Upper lobe of left lung (tissue), 6 donors: Measurements from ENCODE around the gene GCSH. TPM values are rescaled to one million over a fixed set of nuclear protein-coding genes. Genes with fewer than 3 reads are reported as not detected.

Experiments
- ATAC-seq, 2 donors: fragments of 200-7000 bp; cut with Tn5 transposase; one replicate each; pipeline ENCODE4 v1.9.1; 2022; ENCODE audit warnings: mild to moderate bottlenecking in 2 of 2, moderate library complexity in 2 of 2; ENCODE audit not compliant: low FRiP score in 2 of 2
- DNase-seq, 2 donors: peaks; one replicate each; pipeline ENCODE4 v3.0.0-alpha.2; 2019 to 2020
- H3K27ac ChIP-seq, 4 donors: fragments of 200-600 bp; sonication (generic); one replicate each; pipeline ENCODE4 v1.5.1; 2016 to 2019
- H3K27me3 ChIP-seq, 4 donors: fragments of 200-600 bp; sonication (generic); one replicate each; pipeline ENCODE4 v1.5.1; 2017 to 2019
- H3K36me3 ChIP-seq, 4 donors: fragments of 200-600 bp; sonication (generic); one replicate each; pipeline ENCODE4 v1.5.1; 2016 to 2019
- H3K4me1 ChIP-seq, 4 donors: fragments of 200-600 bp; sonication (generic); one replicate each; pipeline ENCODE4 v1.5.1; 2018 to 2019
- H3K4me3 ChIP-seq, 4 donors: fragments of 200-600 bp; sonication (generic); one replicate each; pipeline ENCODE4 v1.5.1; 2017 to 2019; ENCODE audit warnings: mild to moderate bottlenecking in 2 of 4, moderate library complexity in 1 of 4
- H3K9me3 ChIP-seq, 4 donors: fragments of 200-600 bp; sonication (generic); one replicate each; pipeline ENCODE4 v1.5.1; 2018 to 2019
- CTCF ChIP-seq, 6 experiments: fragments of 450-650 bp in 4 of 6; fragments of 200-600 bp in 2 of 6; sonication (generic) in 2 of 6; IDR thresholded peaks; one replicate each; pipeline ENCODE4 v1.5.1; 2016 to 2019; ENCODE audit warnings: antibody characterized with exemption in 6 of 6
- EP300 ChIP-seq, 4 donors: sonication (generic); formaldehyde crosslinking; IDR thresholded peaks; one replicate each; pipeline ENCODE4 v1.5.1; 2017; ENCODE audit warnings: antibody characterized with exemption in 4 of 4, control low read depth in 2 of 4
- POLR2A ChIP-seq, 4 donors: fragments of 450-650 bp; IDR thresholded peaks; one replicate each; pipeline ENCODE4 v1.5.1; 2016 to 2017; ENCODE audit warnings: antibody characterized with exemption in 4 of 4, mild to moderate bottlenecking in 2 of 4
- POLR2AphosphoS5 ChIP-seq, 2 donors: sonication (generic); formaldehyde crosslinking; IDR thresholded peaks; one replicate each; pipeline ENCODE4 v1.5.1; 2017; ENCODE audit warnings: antibody characterized with exemption in 2 of 2
- WGBS, 2 donors: methylation state at CpG; one replicate each; pipeline ENCODE4 v1.1.5; 2017 to 2018; 5-methylcytosine and 5-hydroxymethylcytosine counted together
- total RNA-seq, 6 donors: library from RNA; depleted of rRNA in 4 of 6; stranded (reverse); fragments of >200 nt in 4 of 6; gene quantifications; one replicate each; pipeline versions ENCODE4 v1.1.0 to v1.2.1, GENCODE V29; 2016 to 2021
- donor health status: DM: no; HTN: no; CAD: no; lungs with moderate emphysema.
- donor health status: DM: no; HTN: yes; CAD: no; lungs with severe emphysema.

GCSH gene
- total RNA-seq, 6 donors from 2014 or later = 6.2 to 16.9 (median 11.9) TPM

DNA sequence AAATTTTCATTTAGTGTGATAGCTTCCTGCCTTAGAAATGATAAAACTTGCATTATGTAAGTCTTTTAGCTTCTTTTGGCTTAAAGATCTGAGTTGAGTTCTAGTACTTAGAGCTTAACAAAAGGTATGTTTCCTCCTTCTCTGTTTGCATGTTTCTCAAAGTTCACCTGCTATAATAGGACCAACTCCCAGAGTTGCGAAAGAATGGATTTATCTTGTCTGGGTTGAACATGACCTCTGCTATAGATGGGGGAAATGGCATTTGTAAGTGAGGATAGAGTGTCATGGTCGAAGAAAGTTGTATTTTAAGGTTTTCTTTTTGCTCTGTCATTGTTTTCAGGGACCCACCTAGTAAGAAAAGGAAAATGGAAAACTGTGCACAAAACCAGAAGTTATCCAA lies 53.4 kb downstream of the GCSH start:
- peaks cover 14 to 49% (median 33%) of the 10 kb centered on the region in 4 donors for H3K36me3 ChIP-seq
- H3K4me1 ChIP-seq = peaks cover 0 to 7% (median 7%) of the 10 kb centered on the region in 4 donors
- DNase-seq (no peak), ATAC-seq (no peak)
- H3K4me3 ChIP-seq = no peak overlapping the region
- no peak for TF ChIP-seq POLR2AphosphoS5 (IDR thresholded peaks at IDR 0.05)
- TF ChIP-seq CTCF (IDR thresholded peaks at IDR 0.05) = no peak
- TF ChIP-seq EP300 (IDR thresholded peaks at IDR 0.05) = no peak
- TF ChIP-seq POLR2A (IDR thresholded peaks at IDR 0.05) = no peak
- no peaks in the 10 kb centered on the region for H3K27me3 ChIP-seq
- H3K9me3 ChIP-seq = no peaks in the 10 kb centered on the region
- WGBS, 2 donors = 88 to 96% methylated on average over 2 of the region's 2 CpGs
- no peak overlapping the region for H3K27ac ChIP-seq

DNA sequence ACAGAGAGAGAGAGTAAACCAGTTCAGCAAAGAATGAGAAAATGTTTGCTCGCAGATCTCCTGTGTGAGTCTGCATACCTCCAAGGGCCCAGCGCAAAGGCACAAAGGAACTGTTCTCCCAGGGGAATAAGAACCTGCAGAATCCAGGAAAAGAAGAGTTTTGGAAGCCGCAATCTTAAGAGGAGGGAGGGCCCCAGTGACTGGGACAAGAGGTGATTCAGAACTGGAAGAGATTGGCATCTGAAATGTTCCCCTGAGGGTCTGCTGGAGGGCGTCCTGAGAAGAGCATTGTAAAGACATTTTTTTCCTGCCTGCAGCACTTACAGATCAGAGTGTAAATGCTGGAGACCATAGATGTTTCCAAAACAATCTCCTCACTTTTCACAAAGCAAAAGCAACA lies 54.5 kb downstream of the GCSH start:
- ATAC-seq (no peak), DNase-seq (no peak)
- Histone ChIP-seq H3K4me3 (no peak overlapping the region), H3K27me3 (no peaks in the 10 kb centered on the region), H3K4me1 (peaks cover 9 to 18% (median 17%) of the 10 kb centered on the region in 4 donors), H3K36me3 (peaks cover 14 to 49% (median 33%) of the 10 kb centered on the region in 4 donors), H3K27ac (no peak overlapping the region), H3K9me3 (no peaks in the 10 kb centered on the region)
- WGBS, 2 donors = 78 to 89% methylated on average over 4 of the region's 4 CpGs
- no peak for TF ChIP-seq POLR2AphosphoS5 (IDR thresholded peaks at IDR 0.05)
- no peak for TF ChIP-seq CTCF (IDR thresholded peaks at IDR 0.05)
- no peak for TF ChIP-seq EP300 (IDR thresholded peaks at IDR 0.05)

DNA sequence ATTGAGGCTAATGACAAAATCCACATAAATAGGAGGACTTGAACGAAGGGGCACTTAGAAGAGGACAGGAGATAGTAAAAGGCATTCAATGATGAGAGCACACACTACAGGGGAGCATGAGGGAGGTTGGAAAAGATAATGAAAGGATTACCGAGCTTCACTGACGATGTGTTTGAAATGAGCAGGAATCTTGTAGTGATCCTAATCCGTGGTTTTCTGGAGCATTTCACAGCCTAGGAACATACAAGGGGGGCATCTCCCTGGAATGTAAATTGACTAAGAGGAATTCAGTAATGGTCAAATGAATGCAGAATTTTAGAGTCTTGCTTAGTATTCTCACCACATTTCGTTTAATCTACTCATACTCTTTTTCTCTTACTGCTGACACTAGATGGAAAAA lies 55.4 kb downstream of the GCSH start:
- TF ChIP-seq POLR2AphosphoS5 (IDR thresholded peaks at IDR 0.05) (no peak), EP300 (IDR thresholded peaks at IDR 0.05) (no peak), POLR2A (IDR thresholded peaks at IDR 0.05) (no peak), CTCF (IDR thresholded peaks at IDR 0.05) (no peak)
- ATAC-seq (no peak), DNase-seq (no peak)
- Histone ChIP-seq H3K27me3 (no peaks in the 10 kb centered on the region), H3K4me1 (peaks cover 12 to 22% (median 19%) of the 10 kb centered on the region in 4 donors), H3K36me3 (peaks cover 14 to 49% (median 33%) of the 10 kb centered on the region in 4 donors), H3K27ac (no peak overlapping the region), H3K4me3 (no peak overlapping the region), H3K9me3 (no peaks in the 10 kb centered on the region)
- 88 to 90% methylated on average over 5 of the region's 5 CpGs for WGBS, 2 donors

GRCh38 chr16:81040131-81040530 lies 56.1 kb downstream of the GCSH start:
- Histone ChIP-seq H3K4me3 (no peak overlapping the region), H3K27ac (no peak overlapping the region), H3K27me3 (no peaks in the 10 kb centered on the region), H3K4me1 (peaks cover 16 to 26% (median 21%) of the 10 kb centered on the region in 4 donors), H3K9me3 (no peaks in the 10 kb centered on the region), H3K36me3 (peaks cover 8 to 42% (median 31%) of the 10 kb centered on the region in 4 donors)
- 91 to 94% methylated on average over 2 of the region's 2 CpGs for WGBS, 2 donors
- TF ChIP-seq EP300 (IDR thresholded peaks at IDR 0.05) (no peak), POLR2A (IDR thresholded peaks at IDR 0.05) (no peak), POLR2AphosphoS5 (IDR thresholded peaks at IDR 0.05) (no peak), CTCF (IDR thresholded peaks at IDR 0.05) (no peak)
- ATAC-seq = no peak
- DNase-seq = no peak

GRCh38 chr16:81036751-81037350 lies 59.3 kb downstream of the GCSH start:
- Histone ChIP-seq H3K4me1 (peaks cover 17 to 27% (median 21%) of the 10 kb centered on the region in 4 donors), H3K27ac (peak overlapping the region in 3 of 4 donors; percentile 63 to 84 (median 80)), H3K9me3 (no peaks in the 10 kb centered on the region), H3K27me3 (no peaks in the 10 kb centered on the region), H3K4me3 (peak overlapping the region; percentile 65 to 91 (median 80)), H3K36me3 (peaks cover 0 to 9% (median 6%) of the 10 kb centered on the region in 4 donors)
- DNase-seq (no peak), ATAC-seq (no peak)
- TF ChIP-seq CTCF (IDR thresholded peaks at IDR 0.05) = no peak
- no peak for TF ChIP-seq POLR2A (IDR thresholded peaks at IDR 0.05)
- no peak for TF ChIP-seq EP300 (IDR thresholded peaks at IDR 0.05)
- TF ChIP-seq POLR2AphosphoS5 (IDR thresholded peaks at IDR 0.05) = no peak
- 22 to 27% methylated on average over 10 of the region's 10 CpGs for WGBS, 2 donors
